Measurements from ENCODE around the gene CNTNAP5.

Gene CNTNAP5

DNA sequence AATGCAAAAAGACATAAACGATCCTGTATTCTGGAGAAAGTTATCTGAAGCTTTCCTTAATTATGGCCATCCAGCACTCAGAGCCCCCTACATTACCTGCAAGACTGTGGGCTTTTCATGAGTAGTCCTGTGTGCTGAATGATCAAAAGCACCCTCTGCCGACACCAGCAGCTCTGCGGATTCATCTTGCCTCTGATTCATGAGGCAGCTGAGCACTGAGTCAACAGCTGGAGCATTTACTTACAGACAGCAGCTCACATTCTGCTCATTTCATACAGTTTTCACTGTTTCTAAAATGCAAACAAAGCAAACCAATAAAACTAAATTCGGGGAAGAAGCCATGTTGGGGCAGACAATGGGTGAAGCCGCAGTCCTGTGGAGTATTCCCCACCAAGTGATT is 886.5 kb downstream of the CNTNAP5 start:
- TF ChIP-seq, protein P1, sequence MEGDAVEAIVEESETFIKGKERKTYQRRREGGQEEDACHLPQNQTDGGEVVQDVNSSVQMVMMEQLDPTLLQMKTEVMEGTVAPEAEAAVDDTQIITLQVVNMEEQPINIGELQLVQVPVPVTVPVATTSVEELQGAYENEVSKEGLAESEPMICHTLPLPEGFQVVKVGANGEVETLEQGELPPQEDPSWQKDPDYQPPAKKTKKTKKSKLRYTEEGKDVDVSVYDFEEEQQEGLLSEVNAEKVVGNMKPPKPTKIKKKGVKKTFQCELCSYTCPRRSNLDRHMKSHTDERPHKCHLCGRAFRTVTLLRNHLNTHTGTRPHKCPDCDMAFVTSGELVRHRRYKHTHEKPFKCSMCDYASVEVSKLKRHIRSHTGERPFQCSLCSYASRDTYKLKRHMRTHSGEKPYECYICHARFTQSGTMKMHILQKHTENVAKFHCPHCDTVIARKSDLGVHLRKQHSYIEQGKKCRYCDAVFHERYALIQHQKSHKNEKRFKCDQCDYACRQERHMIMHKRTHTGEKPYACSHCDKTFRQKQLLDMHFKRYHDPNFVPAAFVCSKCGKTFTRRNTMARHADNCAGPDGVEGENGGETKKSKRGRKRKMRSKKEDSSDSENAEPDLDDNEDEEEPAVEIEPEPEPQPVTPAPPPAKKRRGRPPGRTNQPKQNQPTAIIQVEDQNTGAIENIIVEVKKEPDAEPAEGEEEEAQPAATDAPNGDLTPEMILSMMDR (IDR thresholded peaks at IDR 0.05; ENCODE audit: low read depth, low read length): no peak

DNA sequence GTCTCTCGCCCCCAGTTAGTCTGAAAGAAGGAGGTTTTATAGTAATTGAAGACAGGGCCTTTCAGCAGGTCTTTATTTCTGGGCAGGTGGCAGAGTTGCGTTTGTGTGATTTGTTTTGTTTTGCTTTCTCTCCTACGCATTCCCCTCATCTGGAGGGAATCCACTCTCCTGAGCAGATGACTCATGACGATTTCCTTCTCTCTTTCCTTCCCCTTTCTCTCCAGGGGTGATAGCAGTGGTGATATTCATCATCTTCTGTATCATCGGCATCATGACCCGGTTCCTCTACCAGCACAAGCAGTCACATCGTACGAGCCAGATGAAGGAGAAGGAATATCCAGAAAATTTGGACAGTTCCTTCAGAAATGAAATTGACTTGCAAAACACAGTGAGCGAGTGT is 888.8 kb downstream of the CNTNAP5 start:
- TF ChIP-seq, protein P1 (IDR thresholded peaks at IDR 0.05; ENCODE audit: low read depth, low read length): no peak

More for the DNA sequence above, 886.5 kb downstream of the CNTNAP5 start:
- no peak overlapping the region for H3K4me3 ChIP-seq (ENCODE audit: low read depth, low read length)

DNA sequence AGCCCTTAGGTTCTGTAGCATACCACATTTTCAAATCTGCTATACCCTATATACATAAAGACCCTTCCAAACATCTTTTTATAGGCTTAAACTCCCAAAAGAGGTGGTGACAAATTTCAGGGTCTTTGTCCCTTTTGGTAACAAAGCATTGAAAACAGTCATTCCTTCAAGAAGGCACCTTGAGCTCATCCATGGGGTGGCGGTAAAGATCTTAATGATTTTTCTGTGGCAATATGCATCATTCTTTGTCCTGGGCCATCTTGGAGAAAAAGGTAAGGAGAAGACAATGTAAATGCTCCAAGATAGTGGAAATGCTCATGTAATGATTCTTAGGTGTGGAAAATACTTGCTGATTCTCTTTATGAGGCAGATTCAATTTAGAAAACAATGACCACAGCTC is 890.5 kb downstream of the CNTNAP5 start:
- no peak overlapping the region for H3K4me3 ChIP-seq (ENCODE audit: low read depth, low read length)
- TF ChIP-seq, protein P1 (IDR thresholded peaks at IDR 0.05; ENCODE audit: low read depth, low read length): no peak

More for the DNA sequence above, 888.8 kb downstream of the CNTNAP5 start:
- H3K4me3 ChIP-seq (ENCODE audit: low read depth, low read length): no peak overlapping the region

DNA sequence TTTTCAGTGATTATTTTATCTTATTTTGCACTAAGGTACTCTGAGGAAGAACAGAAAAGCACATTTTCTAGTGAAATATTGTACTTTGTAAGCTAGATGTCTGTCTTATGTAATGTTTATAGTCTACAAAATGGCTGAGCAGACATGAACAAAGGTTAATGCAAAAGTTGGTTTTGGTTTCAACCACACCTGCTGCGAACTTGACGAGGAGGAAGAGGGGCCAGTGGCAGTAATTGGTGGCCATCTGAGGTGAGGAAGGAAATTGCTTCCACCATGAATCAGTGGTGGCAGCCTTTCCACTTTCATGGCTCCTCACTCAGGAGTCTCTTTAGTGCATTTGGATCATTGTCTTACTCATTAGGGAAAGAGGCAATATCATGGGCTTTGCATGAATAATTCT is 894.2 kb downstream of the CNTNAP5 start:
- no peak overlapping the region for H3K4me3 ChIP-seq (ENCODE audit: low read depth, low read length)
- TF ChIP-seq, protein P1 (IDR thresholded peaks at IDR 0.05; ENCODE audit: low read depth, low read length): no peak

DNA sequence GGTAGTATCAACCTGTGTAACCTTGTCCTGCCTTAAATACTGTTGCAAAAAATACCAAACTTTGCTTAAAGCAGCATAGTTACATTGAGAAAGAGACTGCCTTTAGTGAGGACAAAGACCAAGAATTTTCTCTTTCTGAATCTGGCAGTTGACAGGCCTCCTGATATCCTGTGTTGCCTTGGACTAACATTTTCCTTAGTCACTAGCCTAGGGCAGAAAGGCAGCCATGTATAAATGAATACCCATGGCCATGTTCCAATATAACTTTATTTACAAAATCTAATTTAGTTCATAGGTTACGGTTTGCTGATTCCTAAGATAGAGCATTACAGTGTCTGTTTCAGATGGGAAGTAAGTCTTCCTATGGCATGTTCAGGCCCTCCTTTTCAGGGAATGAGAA is 895.4 kb downstream of the CNTNAP5 start:
- TF ChIP-seq, protein P1 (IDR thresholded peaks at IDR 0.05; ENCODE audit: low read depth, low read length): no peak
- no peak overlapping the region for H3K4me3 ChIP-seq (ENCODE audit: low read depth, low read length)

DNA sequence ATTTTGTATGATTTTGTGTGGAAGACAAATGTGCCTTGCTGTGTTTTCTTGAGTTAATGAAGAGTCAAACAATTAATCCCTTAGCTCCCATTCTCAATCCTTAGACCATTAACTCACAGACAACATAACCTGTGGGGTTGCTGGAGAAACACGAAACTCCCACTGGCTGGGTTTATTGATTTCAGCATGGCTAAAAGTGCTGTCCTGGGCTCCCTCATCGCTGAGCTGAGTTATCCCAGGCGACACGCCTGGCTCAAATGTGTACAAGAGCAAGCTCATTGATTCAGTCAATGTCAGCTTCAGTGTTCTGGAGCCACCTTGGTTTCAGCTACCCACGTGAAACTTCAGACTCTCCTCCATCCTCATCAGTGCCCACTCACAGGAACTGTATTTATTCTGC is 896.1 kb downstream of the CNTNAP5 start:
- no peak overlapping the region for H3K4me3 ChIP-seq (ENCODE audit: low read depth, low read length)
- TF ChIP-seq, protein P1 (IDR thresholded peaks at IDR 0.05; ENCODE audit: low read depth, low read length): no peak

DNA sequence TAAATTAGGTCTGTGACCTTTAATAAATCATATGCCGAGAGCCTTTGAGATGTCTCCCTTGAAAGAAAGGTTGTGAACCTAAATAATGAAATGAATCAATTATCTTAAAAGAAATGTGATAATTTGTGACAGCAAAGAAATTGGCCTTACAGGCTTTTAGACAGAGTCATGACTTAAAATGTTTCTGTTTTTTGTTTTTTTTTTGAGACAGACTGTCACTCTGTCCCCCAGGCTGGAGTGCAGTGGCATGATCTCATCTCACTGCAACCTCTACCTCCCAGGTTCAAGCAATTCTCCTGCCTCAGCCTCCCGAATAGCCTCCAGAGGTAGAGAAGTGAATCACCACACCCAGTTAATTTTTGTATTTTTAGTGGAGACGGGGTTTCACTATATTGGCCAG is 898.0 kb downstream of the CNTNAP5 start:
- H3K4me3 ChIP-seq (ENCODE audit: low read depth, low read length): no peak overlapping the region
- TF ChIP-seq, protein P1 (IDR thresholded peaks at IDR 0.05; ENCODE audit: low read depth, low read length): no peak
